LNCAP (cell line): Measurements from ENCODE around the gene COMT.

ENCODE experiments used
- TF ChIP-seq, protein P1 (sequence below): fragments of 450-650 bp; IDR thresholded peaks from 2 replicates; pipeline ENCODE4 v1.5.1; 2017; ENCODE audit warnings: mild to moderate bottlenecking

Gene COMT

DNA sequence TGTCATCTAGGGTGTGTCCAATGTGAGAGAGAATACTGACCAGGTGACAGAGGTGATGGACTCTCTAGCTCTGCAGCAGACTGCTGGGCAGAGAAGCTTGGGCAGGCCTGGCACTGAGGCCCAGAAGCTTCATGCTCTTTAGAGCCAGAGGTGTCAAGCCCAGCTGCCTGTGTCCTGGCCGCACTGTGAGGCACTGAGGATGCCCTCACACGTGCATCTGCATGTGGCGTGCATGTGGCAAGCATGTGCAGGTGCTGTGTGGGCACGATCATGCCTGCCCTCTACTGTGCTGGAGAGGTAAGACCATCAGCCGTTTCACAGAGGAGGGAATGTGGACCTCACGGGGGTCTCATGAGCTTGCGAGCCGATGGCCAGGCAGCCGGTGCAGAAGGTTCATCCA is 15.9 kb downstream of the COMT start:
- TF ChIP-seq, protein P1, sequence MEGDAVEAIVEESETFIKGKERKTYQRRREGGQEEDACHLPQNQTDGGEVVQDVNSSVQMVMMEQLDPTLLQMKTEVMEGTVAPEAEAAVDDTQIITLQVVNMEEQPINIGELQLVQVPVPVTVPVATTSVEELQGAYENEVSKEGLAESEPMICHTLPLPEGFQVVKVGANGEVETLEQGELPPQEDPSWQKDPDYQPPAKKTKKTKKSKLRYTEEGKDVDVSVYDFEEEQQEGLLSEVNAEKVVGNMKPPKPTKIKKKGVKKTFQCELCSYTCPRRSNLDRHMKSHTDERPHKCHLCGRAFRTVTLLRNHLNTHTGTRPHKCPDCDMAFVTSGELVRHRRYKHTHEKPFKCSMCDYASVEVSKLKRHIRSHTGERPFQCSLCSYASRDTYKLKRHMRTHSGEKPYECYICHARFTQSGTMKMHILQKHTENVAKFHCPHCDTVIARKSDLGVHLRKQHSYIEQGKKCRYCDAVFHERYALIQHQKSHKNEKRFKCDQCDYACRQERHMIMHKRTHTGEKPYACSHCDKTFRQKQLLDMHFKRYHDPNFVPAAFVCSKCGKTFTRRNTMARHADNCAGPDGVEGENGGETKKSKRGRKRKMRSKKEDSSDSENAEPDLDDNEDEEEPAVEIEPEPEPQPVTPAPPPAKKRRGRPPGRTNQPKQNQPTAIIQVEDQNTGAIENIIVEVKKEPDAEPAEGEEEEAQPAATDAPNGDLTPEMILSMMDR, result no peak

- TF ChIP-seq, protein P1, result no peak
Measured at GRCh38 chr22:19958083-19959042, 16.8 kb downstream of the COMT start.

GRCh38 chr22:19959043-19959586 is 17.5 kb downstream of the COMT start:
- TF ChIP-seq, protein P1, result no peak

DNA sequence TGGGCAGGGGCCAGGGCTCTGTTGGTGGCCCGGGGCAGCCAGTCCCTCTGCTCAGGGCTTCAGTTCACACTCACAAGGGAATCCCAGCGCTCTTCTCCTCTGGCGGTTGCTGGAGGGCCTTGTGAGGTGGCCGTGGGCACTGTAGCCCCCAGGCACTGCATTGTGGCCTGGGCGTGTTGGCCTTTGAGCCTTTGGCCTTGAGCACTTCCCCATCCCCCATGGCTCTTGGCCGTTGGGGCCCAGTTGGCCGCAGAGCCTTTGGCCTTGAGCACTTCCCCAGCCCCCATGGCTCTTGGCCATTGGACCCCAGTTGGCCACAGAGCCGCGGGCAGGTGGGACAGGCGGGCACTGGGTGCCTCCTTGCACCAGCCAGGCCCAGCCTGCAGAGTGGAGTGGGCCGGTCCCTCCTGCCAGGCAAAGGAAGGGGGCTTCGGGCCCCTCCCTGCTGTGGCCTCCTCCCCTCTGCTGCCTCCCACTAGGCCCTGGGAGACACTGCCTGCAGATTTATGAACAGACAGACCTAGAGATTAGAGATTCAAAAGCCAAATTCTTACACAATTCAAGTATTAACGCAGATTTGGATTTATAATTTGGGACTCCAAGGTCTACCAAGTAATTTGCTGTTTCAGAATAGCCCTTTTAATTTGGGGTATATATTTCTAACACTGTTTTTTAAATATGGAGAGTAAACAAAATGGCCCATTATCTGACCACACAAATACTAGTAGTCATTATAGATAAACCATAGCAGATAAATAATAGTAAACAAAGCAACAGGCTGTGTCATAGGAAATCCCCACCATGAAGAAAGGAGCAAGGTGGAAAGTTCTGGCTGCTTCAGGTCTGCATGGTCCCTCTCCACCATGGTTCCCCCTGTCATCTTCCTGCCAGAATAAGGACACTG is 18.3 kb downstream of the COMT start:
- TF ChIP-seq, protein P1, result no peak

GRCh38 chr22:19960491-19961200 is 19.1 kb downstream of the COMT start:
- TF ChIP-seq, protein P1, result no peak

GRCh38 chr22:19961201-19961580 is 19.6 kb downstream of the COMT start:
- TF ChIP-seq, protein P1, result no peak

- TF ChIP-seq, protein P1, result no peak
Measured at GRCh38 chr22:19961868-19962245, 20.3 kb downstream of the COMT start.
